ENCODE measurements around the gene ZNF225.
"Not testable (repeated sequence)": the region's sequence is repeated elsewhere in the genome, so short reads cannot be mapped to it uniquely, and the experiment has no call there.

The ZNF225 gene

GRCh38 chr19:44112802-44113137 is 429 bp upstream of the ZNF225 start:
- no peaks in the 10 kb centered on the region for H3K27me3 ChIP-seq
- peaks cover 31% of the 10 kb centered on the region for H3K36me3 ChIP-seq
- H3K4me1 ChIP-seq = no peaks in the 10 kb centered on the region
- no peak for TF ChIP-seq CTCF (IDR thresholded peaks at IDR 0.05; ENCODE audit: low read depth, low read length)
- 0 out of 2 replicates have a peak, but pooled peaks cover 4% of the 10 kb centered on the region for H3K9me3 ChIP-seq
- peak overlapping the region; percentile 80 for H3K4me3 ChIP-seq (ENCODE audit: low read depth, low read length)
- DNase-seq = no peak

DNA sequence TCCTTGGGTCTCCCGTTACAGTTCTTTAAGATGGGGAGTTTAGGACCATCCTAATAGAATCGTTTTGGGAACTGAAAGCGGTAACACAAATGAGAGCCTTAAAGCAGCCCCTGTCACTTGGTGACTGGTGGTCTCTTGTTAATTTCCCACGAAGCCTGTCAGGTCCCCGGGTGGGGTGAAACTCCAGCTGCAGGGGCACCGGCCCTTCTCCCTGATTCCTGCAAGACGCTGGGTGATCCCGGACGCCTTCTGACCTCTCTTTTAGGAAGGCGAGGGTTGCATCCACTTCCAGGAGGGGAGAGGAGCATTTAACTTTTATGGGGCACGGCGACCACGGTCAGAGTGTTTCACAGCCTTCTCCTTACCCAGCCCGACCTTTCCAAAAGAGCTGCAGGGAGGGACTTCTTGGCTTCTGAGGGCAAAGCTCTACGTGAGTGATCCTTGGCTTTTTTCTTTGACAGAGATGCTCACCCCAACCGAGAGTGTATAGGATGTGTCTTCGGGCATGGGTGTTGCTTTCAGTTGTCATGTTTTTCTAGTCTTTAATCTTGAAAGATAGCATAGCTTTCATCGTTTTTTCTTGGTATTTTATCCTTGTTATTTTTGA is 688 bp downstream of the ZNF225 start:
- no peaks in the 10 kb centered on the region for H3K4me1 ChIP-seq
- H3K9me3 ChIP-seq = 0 out of 2 replicates have a peak, but pooled peaks cover 4% of the 10 kb centered on the region
- H3K4me3 ChIP-seq (ENCODE audit: low read depth, low read length) = peak overlapping the region; percentile 80
- no peaks in the 10 kb centered on the region for H3K27me3 ChIP-seq
- no peak for TF ChIP-seq CTCF (IDR thresholded peaks at IDR 0.05; ENCODE audit: low read depth, low read length)
- H3K36me3 ChIP-seq = peaks cover 24% of the 10 kb centered on the region
- no peak for DNase-seq

- not testable (repeated sequence) for H3K27me3 ChIP-seq; DNase-seq; H3K4me3 ChIP-seq (ENCODE audit: low read depth, low read length); H3K9me3 ChIP-seq; H3K4me1 ChIP-seq
- H3K36me3 ChIP-seq = peaks cover 22% of the 10 kb centered on the region
These were observed 8.0 kb downstream of the ZNF225 start for GRCh38 chr19:44121162-44121561.

DNA sequence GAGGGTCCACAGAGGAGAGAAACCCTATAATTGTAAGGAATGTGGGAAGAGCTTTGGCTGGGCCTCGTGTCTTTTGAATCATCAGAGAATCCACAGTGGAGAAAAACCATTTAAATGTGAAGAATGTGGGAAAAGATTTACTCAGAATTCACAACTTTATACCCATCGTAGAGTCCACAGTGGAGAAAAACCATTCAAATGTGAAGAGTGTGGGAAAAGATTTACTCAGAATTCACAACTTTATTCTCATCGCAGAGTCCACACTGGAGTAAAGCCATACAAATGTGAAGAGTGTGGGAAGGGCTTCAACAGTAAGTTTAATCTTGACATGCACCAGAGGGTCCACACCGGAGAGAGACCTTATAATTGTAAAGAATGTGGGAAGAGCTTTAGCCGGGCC is 18.8 kb downstream of the ZNF225 start:
- H3K4me3 ChIP-seq (ENCODE audit: low read depth, low read length) = no peak overlapping the region
- H3K27me3 ChIP-seq = no peaks in the 10 kb centered on the region
- peaks cover 6% of the 10 kb centered on the region; the same call in 1 of the 2 replicates for H3K9me3 ChIP-seq
- peaks cover 21% of the 10 kb centered on the region for H3K36me3 ChIP-seq
- no peak for TF ChIP-seq CTCF (IDR thresholded peaks at IDR 0.05; ENCODE audit: low read depth, low read length)
- no peak for DNase-seq
- no peaks in the 10 kb centered on the region for H3K4me1 ChIP-seq

DNA sequence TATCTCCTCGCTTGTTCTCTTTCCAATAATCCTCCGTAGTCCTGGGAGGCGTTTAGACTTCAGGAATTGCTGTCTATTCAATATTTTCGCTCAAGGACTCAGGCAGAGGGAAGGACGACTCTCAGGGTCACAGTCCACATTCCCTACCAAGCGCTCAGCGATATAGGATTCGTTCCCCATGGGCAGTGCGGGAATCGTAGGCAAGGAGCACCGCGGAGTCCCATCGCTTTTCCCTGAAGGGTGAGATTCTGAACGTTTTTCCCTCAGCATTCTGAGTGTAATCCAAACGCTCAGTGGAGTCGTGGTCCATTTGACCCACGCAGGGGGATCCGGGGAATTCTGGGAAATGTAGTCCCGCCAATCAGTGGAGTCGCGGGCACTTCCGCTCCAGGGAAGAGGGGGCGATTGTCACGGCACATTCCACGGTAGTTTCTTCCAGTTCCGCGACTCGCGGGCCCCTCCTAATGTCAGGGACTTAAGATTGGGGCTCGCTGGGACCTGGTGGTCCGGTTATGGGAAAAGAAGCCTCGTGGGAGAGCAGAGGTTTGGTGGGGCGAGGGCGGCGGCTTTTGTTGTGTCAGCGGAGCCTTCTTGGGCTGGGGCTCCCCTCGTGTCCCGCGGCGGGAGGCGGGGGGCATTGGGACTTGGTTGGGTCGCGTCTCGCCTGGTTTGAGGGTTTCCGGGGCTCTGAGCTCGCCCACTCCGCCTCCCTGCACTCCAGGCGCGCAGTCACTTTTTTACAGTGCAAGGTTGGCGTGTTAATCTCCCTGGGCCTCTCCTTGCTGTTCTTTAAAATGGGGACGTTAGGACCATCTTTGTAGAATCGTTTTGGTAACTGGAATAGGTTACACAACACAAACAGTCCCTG is 28.2 kb downstream of the ZNF225 start, which contains the start of gene ZNF234:
Gene ZNF234, plus strand, starts transcription at position 364 of the 868 bp plus-strand sequence. CDS start 3,079 bp downstream, outside the sequence.
- H3K36me3 ChIP-seq = peaks cover 3% of the 10 kb centered on the region
- no peaks in the 10 kb centered on the region for H3K27me3 ChIP-seq
- TF ChIP-seq CTCF (IDR thresholded peaks at IDR 0.05; ENCODE audit: low read depth, low read length) = no peak
- no peaks in the 10 kb centered on the region for H3K9me3 ChIP-seq
- DNase-seq = peak; percentile 81
- peak within 1 kb of the TSS; percentile 88 for H3K4me3 ChIP-seq (ENCODE audit: low read depth, low read length)
- H3K4me1 ChIP-seq = no peaks in the 10 kb centered on the region

DNA sequence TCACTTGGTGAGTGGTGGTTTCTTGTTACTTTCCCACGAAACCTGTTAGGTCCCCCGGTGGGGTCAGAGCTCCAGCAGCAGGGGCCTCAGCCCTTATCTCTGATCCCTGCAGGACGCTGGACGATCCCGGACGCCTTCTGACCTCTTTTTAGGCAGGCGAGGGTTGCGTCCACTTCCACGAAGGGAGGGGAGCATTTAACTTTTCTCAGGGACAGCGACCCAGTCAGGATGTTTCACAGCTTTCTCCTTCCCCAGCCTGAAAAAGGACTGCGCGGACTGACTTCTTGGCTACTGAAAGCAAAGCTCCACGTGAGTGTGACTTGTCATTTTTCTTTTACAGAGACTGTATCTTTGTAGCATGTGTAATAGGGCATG is 28.8 kb downstream of the ZNF225 start:
- Histone ChIP-seq H3K27me3 (no peaks in the 10 kb centered on the region), H3K9me3 (no peaks in the 10 kb centered on the region), H3K36me3 (peaks cover 5% of the 10 kb centered on the region), H3K4me1 (no peaks in the 10 kb centered on the region), H3K4me3 (ENCODE audit: low read depth, low read length) (peak overlapping the region; percentile 88)
- no peak for DNase-seq
- no peak for TF ChIP-seq CTCF (IDR thresholded peaks at IDR 0.05; ENCODE audit: low read depth, low read length)
